Embryonic facial prominence (tissue), 1 donor: ENCODE measurements around the gene NEURL1B.
"Not testable (repeated sequence)": the region's sequence is repeated elsewhere in the genome, so short reads cannot be mapped to it uniquely, and the experiment has no call there.

Experiments
- DNase-seq: peaks from one replicate; pipeline ENCODE4 v3.0.0-alpha.2; 2016; ENCODE audit errors: extremely low spot score

NEURL1B gene

GRCh38 chr5:172657524-172658233 is 16.6 kb downstream of the NEURL1B start:
- DNase-seq: not testable (repeated sequence)

DNA sequence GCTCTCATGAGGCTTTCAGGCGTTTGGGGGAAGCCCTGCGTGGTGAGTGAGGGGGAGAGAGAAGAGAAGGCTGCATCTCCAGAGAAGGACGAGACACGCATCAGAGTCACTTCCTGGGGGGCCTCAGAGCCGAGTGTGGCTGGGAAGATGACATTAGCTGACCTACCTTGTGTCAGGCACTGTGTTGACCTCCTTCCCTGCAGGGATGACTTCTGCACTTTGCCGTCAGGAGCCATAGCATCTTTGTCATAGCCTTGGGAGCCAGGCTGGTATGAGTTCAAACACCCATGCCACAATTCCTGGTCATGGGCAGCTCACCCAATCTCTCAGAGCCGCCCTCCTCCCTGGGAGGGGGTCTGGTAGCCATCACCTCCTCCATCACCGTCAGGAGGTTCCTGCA is 17.3 kb downstream of the NEURL1B start:
- DNase-seq: no peak

GRCh38 chr5:172658961-172659501 is 18.0 kb downstream of the NEURL1B start:
- DNase-seq: no peak

DNA sequence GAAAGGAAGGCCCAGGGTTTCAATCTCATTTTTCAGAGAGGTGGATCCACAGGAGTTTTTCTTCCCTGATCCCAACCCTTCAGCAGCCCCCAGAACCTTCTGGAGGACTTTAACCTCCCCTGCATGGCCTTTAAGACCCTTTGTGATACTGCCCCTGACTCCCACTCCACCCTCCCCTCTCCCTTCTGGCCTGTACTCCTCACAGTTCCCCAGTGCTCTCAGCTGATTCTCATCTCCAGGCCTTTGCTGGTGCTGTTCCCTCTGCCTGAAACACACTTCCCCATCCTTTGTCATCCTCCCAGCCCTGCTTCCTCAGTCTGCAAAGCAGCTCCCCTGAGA is 18.5 kb downstream of the NEURL1B start:
- DNase-seq: no peak

DNA sequence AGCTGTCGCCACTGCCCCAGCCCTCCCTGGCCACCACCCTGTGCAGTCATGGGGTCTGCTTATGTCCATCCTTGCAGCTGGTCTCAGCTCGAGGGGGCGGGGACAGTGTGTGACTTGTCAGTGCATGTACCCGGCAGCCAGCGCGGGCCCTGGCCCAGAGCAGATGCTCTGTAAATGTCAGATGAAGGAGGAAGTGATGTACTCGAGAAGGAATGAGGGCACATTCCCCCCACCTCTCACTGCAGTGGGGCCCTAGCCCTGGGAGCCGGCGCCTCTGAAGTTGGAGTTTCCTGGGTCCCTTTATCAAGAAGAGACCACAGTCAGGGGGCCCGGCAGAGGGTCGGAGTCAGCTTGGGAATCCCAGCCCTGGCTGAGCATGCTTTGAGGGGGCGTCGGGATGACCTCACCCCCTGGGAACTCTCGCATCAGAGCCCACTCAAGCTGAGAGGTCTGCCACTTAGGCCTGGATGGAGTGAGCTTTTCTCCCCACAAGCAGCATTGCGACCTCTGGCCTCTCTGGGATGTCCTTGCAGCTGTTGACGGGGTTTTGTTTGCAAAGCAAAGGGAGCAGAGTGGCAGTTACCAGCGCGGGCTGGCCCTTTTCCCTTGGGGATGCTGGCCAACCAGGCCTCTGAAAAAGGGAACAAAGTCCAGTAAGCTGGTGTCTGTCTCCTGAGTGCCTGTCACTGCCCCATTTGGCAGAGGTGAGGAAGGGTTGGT is 19.0 kb downstream of the NEURL1B start:
- no peak for DNase-seq

- no peak for DNase-seq
Measured at GRCh38 chr5:172660974-172661373, 19.9 kb downstream of the NEURL1B start.

DNA sequence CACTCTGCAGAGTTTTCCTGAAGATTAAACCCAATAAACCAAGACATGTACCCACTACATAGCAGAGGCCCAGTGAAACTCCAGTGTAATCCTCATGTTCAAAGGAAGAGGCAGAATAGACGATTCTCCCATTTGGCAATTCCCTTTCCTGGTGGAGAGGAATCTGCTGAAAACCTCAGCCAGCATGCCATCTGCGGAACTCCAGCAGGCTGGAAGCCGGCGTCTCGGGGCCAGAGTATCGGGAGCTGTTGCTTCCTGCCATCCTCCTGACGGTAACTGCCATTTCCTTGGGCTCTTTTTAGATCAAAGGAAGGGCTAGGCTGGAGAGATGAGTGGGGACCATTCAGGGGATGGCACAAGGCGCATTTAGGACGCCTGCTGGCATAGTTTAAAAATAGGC is 20.5 kb downstream of the NEURL1B start:
- DNase-seq: no peak

GRCh38 chr5:172662596-172662995 is 21.5 kb downstream of the NEURL1B start:
- no peak for DNase-seq

- no peak for DNase-seq
Measured at GRCh38 chr5:172664018-172664417, 23.0 kb downstream of the NEURL1B start.

DNA sequence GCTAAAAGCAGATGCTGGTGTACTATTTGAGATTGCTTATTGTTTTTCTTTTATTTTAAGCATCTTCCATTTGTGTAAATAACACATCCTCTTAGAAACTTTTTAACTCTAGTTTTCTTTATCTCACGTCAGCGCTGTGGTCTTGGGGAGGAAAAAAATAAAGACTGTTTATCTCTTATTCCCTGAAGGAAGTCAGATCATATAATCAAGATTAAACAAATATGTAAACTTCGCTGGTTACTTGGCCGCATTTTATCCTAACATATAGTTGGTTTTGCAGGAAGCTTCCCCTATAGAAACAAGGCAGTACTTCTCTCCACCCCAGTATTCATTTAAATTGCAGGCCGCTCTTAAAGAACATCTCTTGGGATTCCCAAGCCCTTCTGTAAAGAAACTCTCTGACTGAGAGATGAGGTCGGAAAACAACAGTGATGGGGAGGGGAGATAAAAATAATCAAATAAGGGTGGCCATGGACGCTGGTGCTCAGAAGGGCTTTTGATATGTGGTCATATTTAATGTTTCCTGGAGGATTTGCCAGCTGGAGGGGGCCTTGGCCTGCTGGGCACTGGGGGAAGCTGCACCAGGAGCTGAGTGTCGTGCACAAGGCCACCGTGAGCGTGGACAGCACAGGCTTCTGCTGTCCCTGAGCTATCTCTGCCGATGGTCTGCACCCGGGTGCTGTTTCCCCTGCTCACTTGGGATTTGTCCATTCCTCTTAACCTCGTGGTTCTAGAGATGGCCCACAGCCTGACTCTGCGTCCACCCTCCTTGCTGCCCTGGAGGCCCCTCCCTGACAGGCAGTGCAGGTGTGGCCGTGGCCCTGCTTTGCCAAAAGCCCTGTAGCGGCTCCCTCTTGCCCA is 23.8 kb downstream of the NEURL1B start:
- no peak for DNase-seq

GRCh38 chr5:172666251-172666650 is 25.2 kb downstream of the NEURL1B start:
- DNase-seq: no peak

DNA sequence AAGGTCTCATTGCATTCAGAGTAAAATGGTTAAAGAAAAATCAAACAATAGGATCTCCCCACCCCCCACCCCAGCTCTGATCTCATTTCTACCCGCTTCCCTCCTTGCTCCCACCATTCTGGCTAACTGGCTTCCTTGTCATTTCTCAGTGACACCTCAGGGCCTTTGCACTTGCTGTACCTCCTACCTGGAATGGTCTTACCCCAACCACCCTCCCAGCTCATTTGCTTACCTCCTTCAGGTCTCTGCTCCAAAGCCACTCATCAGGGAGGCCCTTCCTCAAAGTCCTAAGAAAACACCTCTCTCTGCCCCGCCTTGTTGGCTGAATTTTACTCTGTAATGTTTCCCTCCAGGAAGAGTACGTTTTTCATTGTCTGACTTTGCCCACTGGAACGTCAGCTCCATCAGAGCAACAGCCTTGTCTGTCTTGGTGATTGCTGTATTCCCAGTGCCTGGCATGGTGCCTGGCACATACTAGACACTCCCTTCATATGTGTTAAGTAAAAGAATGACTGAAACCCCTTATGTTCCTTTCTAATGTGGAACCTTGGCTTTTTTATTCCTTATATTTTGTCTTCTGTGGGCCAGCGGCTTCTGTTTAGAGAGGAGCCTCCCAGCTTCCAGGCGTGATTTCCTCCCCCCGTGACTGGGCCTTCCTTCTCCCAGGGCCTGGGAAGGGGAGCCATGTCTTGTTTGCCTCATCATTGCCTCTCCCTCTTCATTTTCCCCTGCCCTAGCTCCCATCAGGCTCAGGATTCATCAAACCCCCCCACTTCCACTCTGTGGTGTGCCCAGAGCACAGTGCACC is 26.9 kb downstream of the NEURL1B start:
- DNase-seq: no peak

GRCh38 chr5:172668594-172669071 is 27.6 kb downstream of the NEURL1B start:
- DNase-seq: no peak

DNA sequence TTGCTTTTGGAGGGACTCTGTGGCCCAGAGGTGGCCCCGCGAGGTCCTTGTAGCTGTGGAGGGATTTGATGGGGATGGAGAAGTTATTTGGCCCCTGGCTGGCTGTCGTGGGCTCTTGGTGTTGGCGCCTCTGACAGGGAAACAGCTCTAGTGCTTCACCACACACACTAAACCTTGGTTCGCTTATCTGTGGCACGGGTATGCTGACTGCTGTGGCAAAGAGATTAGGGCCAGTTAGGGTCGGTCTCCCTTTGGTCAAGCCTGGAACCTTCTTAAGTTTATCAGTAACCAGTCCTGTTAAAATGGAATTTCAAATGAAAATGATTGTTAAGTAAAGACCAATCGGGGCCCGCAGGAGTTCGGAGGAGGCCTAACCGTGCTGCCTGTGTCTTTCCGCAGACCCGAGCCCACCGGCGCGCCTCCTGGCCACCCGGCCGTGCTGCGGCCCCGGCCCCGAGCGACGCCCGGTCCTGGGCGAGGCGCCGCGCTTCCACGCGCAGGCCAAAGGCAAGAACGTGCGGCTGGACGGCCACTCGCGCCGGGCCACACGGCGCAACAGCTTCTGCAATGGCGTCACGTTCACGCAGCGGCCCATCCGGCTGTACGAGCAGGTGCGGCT is 28.4 kb downstream of the NEURL1B start:
- no peak for DNase-seq

DNA sequence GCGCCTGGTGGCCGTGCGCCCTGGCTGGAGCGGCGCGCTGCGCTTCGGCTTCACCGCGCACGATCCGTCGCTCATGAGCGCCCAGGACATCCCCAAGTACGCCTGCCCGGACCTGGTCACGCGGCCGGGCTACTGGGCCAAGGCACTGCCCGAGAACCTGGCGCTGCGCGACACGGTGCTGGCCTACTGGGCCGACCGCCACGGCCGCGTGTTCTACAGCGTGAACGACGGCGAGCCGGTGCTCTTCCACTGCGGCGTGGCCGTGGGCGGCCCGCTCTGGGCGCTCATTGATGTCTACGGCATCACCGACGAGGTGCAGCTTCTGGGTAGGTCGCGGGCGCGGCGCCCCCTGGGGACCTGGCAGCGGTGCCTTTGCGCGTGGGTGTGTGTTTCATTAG is 28.9 kb downstream of the NEURL1B start:
- no peak for DNase-seq

DNA sequence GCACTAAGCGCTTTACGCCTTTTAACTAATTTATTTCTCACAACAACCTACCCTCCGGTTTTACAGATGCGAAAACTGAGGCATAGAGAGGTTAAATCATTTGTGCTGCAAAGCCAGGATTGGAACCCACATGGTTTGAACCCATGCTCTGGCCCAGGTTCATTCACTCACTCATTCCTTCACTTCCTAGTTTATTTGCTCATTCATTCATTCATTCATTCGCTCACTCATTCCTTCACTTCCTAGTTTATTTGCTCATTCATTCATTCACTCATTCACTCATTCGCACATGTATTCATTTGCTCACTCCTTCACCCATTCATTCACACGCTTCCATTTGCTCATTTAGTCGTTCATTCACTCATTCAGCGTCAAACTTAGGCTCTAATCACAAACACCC is 29.4 kb downstream of the NEURL1B start:
- DNase-seq: no peak

DNA sequence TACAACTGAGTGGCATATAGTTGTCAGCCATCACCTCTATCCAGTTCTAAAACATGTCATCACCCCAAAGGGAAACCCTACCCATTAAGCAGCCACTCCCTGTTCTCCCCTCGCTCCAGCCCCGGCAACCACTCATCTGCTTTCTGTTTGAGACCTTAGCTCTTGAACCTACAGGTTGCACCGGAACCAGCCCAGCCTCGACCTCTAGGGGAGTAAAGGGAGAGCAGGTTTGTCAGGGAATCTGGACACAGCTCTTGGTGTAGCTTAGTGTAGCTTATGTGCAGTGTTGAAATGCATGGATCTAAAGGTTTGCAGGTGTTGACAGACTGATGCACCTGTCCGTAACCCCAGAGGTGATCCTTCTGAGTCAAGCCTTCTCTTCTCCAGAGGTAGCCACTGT is 30.0 kb downstream of the NEURL1B start:
- DNase-seq: no peak

DNA sequence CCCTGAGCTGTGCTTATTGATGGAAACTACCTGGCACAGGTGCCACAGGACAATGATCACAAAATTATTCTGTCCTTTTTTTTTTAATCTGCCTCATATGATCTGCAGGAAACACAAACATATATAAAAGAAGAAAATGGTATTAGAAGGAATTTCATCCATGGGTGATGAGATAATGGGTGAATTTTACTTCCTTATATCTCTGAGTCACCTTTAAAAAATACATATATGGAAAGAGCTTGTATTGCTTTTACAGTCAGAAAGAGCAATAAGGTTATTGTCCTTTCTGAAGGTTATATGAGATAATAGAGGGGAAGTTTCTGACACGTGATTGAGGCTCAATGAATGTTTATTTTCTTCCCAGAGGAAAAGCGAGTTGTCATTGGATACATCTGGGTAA is 31.6 kb downstream of the NEURL1B start:
- no peak for DNase-seq

GRCh38 chr5:172674155-172674554 is 33.1 kb downstream of the NEURL1B start:
- no peak for DNase-seq

DNA sequence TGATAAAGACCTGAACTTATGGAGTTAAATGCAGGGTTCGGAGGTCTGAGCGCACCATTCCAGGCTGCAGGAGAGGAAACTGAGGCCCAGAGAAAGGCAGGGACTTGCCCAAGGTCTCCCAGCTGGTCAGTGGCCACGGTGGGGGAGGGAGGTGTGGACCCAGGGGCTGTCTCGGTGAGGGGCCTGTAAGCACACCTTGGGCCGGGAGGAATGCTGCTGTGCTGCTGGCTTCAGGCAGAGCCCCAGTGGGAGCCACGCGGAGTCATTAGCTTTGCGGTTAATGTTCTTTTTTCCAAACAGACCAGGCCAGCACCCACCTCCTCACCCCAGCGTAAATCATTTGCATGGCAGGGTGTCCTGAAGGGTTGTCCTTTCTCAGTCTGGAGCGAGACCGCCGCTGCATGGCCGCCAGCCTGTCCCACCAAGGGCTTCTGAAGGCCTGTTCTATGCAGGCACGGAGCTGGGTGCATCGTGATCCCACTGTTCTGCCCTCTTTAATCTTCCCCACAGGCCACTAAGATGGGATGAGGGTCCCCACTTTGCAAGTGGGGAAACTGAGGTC is 35.9 kb downstream of the NEURL1B start:
- no peak for DNase-seq
